Activated CD4-positive, alpha-beta T cell treated with anti-CD3 and anti-CD28 coated beads, Interleukin-2, amount 10 ng/mL, durations not matched to agents 7 days and 5 days (primary cell): ENCODE data around the gene DPH7. TPM values are rescaled to one million over a fixed set of nuclear protein-coding genes. Genes with fewer than 3 reads are reported as not detected.

Experiments
- total RNA-seq, 2 experiments: library from RNA; stranded (reverse); gene quantifications; one replicate each; pipeline ENCODE4 v1.2.3, GENCODE V29; 2021

The DPH7 gene
- total RNA-seq, 2 experiments from 2014 or later: 31.1 to 34.4 TPM

Other genes starting within 250 kb of the DPH7 start
- 10 to 100 TPM; 10.3 to 13.2 TPM for gene EXD3, start 155.8 kb downstream of the DPH7 start, total RNA-seq
- gene NOXA1, start 155.5 kb downstream of the DPH7 start, total RNA-seq: 1 to 10 TPM in 1 of 2 experiments, under 1 TPM in 1; 0.46 to 1.1 TPM
- gene ENTPD8, start 137.6 kb downstream of the DPH7 start, total RNA-seq: not detected
- 10 to 100 TPM; 57.6 to 60.3 TPM for gene NSMF, start 119.6 kb downstream of the DPH7 start, total RNA-seq
- gene PNPLA7, start 28.5 kb downstream of the DPH7 start, total RNA-seq: 1 to 10 TPM; 3.8 to 4.4 TPM
- gene MRPL41, start 27.0 kb downstream of the DPH7 start, total RNA-seq: 10 to 100 TPM; 30.2 to 37.1 TPM
- 10 to 100 TPM; 24.7 to 26.5 TPM for gene ZMYND19, start 11.6 kb upstream of the DPH7 start, total RNA-seq
- 10 to 100 TPM; 52.4 to 64.2 TPM for gene ARRDC1, start 26.8 kb upstream of the DPH7 start, total RNA-seq
- 100 to 1,000 TPM; 100 to 110 TPM for gene EHMT1, start 40.1 kb upstream of the DPH7 start, total RNA-seq